ENCODE data around the gene ABCC11.

- TF ChIP-seq POLR2A (IDR thresholded peaks at IDR 0.05; ENCODE audit: low read length) (no peak), GATA1 (IDR thresholded peaks at IDR 0.05; ENCODE audit: low read depth, low read length) (no peak)
These were observed 70.5 kb downstream of the ABCC11 start for GRCh38 chr16:48176635-48177408.

Measured in erythroblast (primary cell).